Measurements from ENCODE around the gene LIMS2.

The LIMS2 gene

GRCh38 chr2:127683757-127684156 lies 8.4 kb upstream of the LIMS2 start:
- no peaks in the 10 kb centered on the region for H3K9me3 Mint-ChIP-seq
- no peak overlapping the region for H3K27ac Mint-ChIP-seq
- no peak overlapping the region for H3K4me3 Mint-ChIP-seq
- no peaks in the 10 kb centered on the region for H3K27me3 Mint-ChIP-seq
- peaks cover 6% of the 10 kb centered on the region for H3K4me1 Mint-ChIP-seq
- no peaks in the 10 kb centered on the region for H3K36me3 Mint-ChIP-seq

- H3K27ac Mint-ChIP-seq, result no peak overlapping the region
- H3K4me3 Mint-ChIP-seq, result no peak overlapping the region
- no peaks in the 10 kb centered on the region for H3K36me3 Mint-ChIP-seq
- peaks cover 6% of the 10 kb centered on the region for H3K4me1 Mint-ChIP-seq
- no peaks in the 10 kb centered on the region for H3K9me3 Mint-ChIP-seq
- H3K27me3 Mint-ChIP-seq, result peaks cover 3% of the 10 kb centered on the region
These were observed 7.7 kb upstream of the LIMS2 start for GRCh38 chr2:127683056-127683455.

- no peak overlapping the region for H3K27ac Mint-ChIP-seq
- H3K36me3 Mint-ChIP-seq, result no peaks in the 10 kb centered on the region
- peaks cover 6% of the 10 kb centered on the region for H3K4me1 Mint-ChIP-seq
- peaks cover 3% of the 10 kb centered on the region for H3K27me3 Mint-ChIP-seq
- H3K9me3 Mint-ChIP-seq, result no peaks in the 10 kb centered on the region
- H3K4me3 Mint-ChIP-seq, result no peak overlapping the region
These were observed 6.9 kb upstream of the LIMS2 start for GRCh38 chr2:127681976-127682857.

- Mint-ChIP-seq H3K27ac (no peak overlapping the region), H3K4me1 (peaks cover 6% of the 10 kb centered on the region), H3K4me3 (no peak overlapping the region), H3K36me3 (no peaks in the 10 kb centered on the region), H3K27me3 (peaks cover 3% of the 10 kb centered on the region), H3K9me3 (no peaks in the 10 kb centered on the region)
These were observed 6.0 kb upstream of the LIMS2 start for GRCh38 chr2:127681288-127681804.

GRCh38 chr2:127680706-127681287 lies 5.5 kb upstream of the LIMS2 start:
- H3K9me3 Mint-ChIP-seq, result no peaks in the 10 kb centered on the region
- H3K27ac Mint-ChIP-seq, result no peak overlapping the region
- no peak overlapping the region for H3K4me3 Mint-ChIP-seq
- no peaks in the 10 kb centered on the region for H3K36me3 Mint-ChIP-seq
- peaks cover 7% of the 10 kb centered on the region for H3K4me1 Mint-ChIP-seq
- peaks cover 6% of the 10 kb centered on the region for H3K27me3 Mint-ChIP-seq

- Mint-ChIP-seq H3K9me3 (no peaks in the 10 kb centered on the region), H3K36me3 (no peaks in the 10 kb centered on the region), H3K27me3 (peaks cover 9% of the 10 kb centered on the region), H3K4me3 (no peak overlapping the region), H3K4me1 (peaks cover 10% of the 10 kb centered on the region), H3K27ac (no peak overlapping the region)
These were observed 4.5 kb upstream of the LIMS2 start for GRCh38 chr2:127679680-127680361.

GRCh38 chr2:127678991-127679390 lies 3.7 kb upstream of the LIMS2 start:
- Mint-ChIP-seq H3K27ac (no peak overlapping the region), H3K36me3 (no peaks in the 10 kb centered on the region), H3K4me1 (peaks cover 15% of the 10 kb centered on the region), H3K27me3 (peaks cover 12% of the 10 kb centered on the region), H3K9me3 (no peaks in the 10 kb centered on the region), H3K4me3 (no peak overlapping the region)

GRCh38 chr2:127678531-127678930 lies 3.2 kb upstream of the LIMS2 start:
- H3K27me3 Mint-ChIP-seq, result peaks cover 14% of the 10 kb centered on the region
- H3K36me3 Mint-ChIP-seq, result no peaks in the 10 kb centered on the region
- H3K4me1 Mint-ChIP-seq, result peaks cover 15% of the 10 kb centered on the region
- H3K27ac Mint-ChIP-seq, result no peak overlapping the region
- no peak overlapping the region for H3K4me3 Mint-ChIP-seq
- no peaks in the 10 kb centered on the region for H3K9me3 Mint-ChIP-seq

- H3K36me3 Mint-ChIP-seq, result no peaks in the 10 kb centered on the region
- H3K4me3 Mint-ChIP-seq, result no peak overlapping the region
- peaks cover 10% of the 10 kb centered on the region for H3K4me1 Mint-ChIP-seq
- H3K9me3 Mint-ChIP-seq, result no peaks in the 10 kb centered on the region
- peaks cover 20% of the 10 kb centered on the region for H3K27me3 Mint-ChIP-seq
- peak overlapping the region; percentile 20 for H3K27ac Mint-ChIP-seq
These were observed 1.6 kb upstream of the LIMS2 start for GRCh38 chr2:127676906-127677305.

- Mint-ChIP-seq H3K4me1 (peaks cover 9% of the 10 kb centered on the region), H3K27me3 (peaks cover 22% of the 10 kb centered on the region), H3K9me3 (no peaks in the 10 kb centered on the region), H3K27ac (no peak overlapping the region), H3K36me3 (no peaks in the 10 kb centered on the region), H3K4me3 (peak overlapping the region; percentile 84)
These were observed 805 bp downstream of the LIMS2 start for GRCh38 chr2:127674241-127675209.

GRCh38 chr2:127673291-127674069 lies 1.9 kb downstream of the LIMS2 start:
- peak overlapping the region; percentile 23 for H3K4me3 Mint-ChIP-seq
- H3K9me3 Mint-ChIP-seq, result no peaks in the 10 kb centered on the region
- peaks cover 26% of the 10 kb centered on the region for H3K27me3 Mint-ChIP-seq
- H3K27ac Mint-ChIP-seq, result no peak overlapping the region
- H3K4me1 Mint-ChIP-seq, result peaks cover 9% of the 10 kb centered on the region
- no peaks in the 10 kb centered on the region for H3K36me3 Mint-ChIP-seq

GRCh38 chr2:127672341-127673224 lies 2.7 kb downstream of the LIMS2 start:
- H3K4me1 Mint-ChIP-seq, result peaks cover 9% of the 10 kb centered on the region
- peak overlapping the region; percentile 33 for H3K4me3 Mint-ChIP-seq
- H3K27ac Mint-ChIP-seq, result peak overlapping the region; percentile 68
- no peaks in the 10 kb centered on the region for H3K9me3 Mint-ChIP-seq
- H3K36me3 Mint-ChIP-seq, result no peaks in the 10 kb centered on the region
- H3K27me3 Mint-ChIP-seq, result peaks cover 24% of the 10 kb centered on the region

- peaks cover 29% of the 10 kb centered on the region for H3K27me3 Mint-ChIP-seq
- no peak overlapping the region for H3K4me3 Mint-ChIP-seq
- no peak overlapping the region for H3K27ac Mint-ChIP-seq
- no peaks in the 10 kb centered on the region for H3K36me3 Mint-ChIP-seq
- H3K9me3 Mint-ChIP-seq, result no peaks in the 10 kb centered on the region
- peaks cover 9% of the 10 kb centered on the region for H3K4me1 Mint-ChIP-seq
These were observed 3.6 kb downstream of the LIMS2 start for GRCh38 chr2:127671557-127672302.

All from activated naive CD4-positive, alpha-beta T cell treated with anti-CD3 and anti-CD28 coated beads, Interleukin-2, amount 50 U/mL, for 24 hours (primary cell).